HG03558 (cell line): ENCODE results near the gene EIF2A.

Source experiments
- ATAC-seq: cut with Tn5 transposase; IDR thresholded peaks from one replicate; pipeline ENCODE4 v1.9.1; 2021; ENCODE audit warnings: moderate number of reproducible peaks; ENCODE audit not compliant: unreplicated experiment; ENCODE audit errors: extremely low read depth

EIF2A gene

GRCh38 chr3:150627557-150627956 is 81.0 kb downstream of the EIF2A start:
- no peak for ATAC-seq

- no peak for ATAC-seq
Observed at GRCh38 chr3:150631515-150632221, 85.1 kb downstream of the EIF2A start.

GRCh38 chr3:150635076-150635475 is 88.5 kb downstream of the EIF2A start:
- ATAC-seq, result no peak

GRCh38 chr3:150635526-150635925 is 88.9 kb downstream of the EIF2A start:
- peak; percentile 57 for ATAC-seq
